ENCODE data around the gene MAGEF1.

MAGEF1 gene

DNA sequence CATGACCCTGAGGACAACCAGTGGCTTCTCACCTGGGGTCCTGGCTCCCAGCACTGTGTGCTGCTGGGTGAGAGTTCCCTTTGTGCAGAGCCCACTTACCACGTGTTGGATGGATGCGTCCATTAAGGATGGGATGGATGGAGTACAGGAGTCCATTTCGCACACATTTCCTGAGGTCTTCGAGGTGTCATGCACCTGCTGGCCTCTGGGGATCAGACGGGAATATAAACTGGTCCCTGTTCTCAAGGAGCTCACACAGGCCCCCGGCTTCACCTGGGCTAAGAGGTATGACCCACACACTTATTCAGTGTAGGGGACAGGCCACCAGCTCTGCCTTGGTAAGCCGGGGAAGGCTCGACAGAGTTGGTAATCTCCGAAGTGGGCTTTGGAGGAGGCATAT is 39.5 kb downstream of the MAGEF1 start:
- no peak overlapping the region for H3K4me3 ChIP-seq (ENCODE audit: low read length)
- no peak for DNase-seq (ENCODE audit: low read depth)
- TF ChIP-seq, protein P1, sequence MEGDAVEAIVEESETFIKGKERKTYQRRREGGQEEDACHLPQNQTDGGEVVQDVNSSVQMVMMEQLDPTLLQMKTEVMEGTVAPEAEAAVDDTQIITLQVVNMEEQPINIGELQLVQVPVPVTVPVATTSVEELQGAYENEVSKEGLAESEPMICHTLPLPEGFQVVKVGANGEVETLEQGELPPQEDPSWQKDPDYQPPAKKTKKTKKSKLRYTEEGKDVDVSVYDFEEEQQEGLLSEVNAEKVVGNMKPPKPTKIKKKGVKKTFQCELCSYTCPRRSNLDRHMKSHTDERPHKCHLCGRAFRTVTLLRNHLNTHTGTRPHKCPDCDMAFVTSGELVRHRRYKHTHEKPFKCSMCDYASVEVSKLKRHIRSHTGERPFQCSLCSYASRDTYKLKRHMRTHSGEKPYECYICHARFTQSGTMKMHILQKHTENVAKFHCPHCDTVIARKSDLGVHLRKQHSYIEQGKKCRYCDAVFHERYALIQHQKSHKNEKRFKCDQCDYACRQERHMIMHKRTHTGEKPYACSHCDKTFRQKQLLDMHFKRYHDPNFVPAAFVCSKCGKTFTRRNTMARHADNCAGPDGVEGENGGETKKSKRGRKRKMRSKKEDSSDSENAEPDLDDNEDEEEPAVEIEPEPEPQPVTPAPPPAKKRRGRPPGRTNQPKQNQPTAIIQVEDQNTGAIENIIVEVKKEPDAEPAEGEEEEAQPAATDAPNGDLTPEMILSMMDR (conservative IDR thresholded peaks at IDR 0.05; ENCODE audit: low read length): no peak

DNA sequence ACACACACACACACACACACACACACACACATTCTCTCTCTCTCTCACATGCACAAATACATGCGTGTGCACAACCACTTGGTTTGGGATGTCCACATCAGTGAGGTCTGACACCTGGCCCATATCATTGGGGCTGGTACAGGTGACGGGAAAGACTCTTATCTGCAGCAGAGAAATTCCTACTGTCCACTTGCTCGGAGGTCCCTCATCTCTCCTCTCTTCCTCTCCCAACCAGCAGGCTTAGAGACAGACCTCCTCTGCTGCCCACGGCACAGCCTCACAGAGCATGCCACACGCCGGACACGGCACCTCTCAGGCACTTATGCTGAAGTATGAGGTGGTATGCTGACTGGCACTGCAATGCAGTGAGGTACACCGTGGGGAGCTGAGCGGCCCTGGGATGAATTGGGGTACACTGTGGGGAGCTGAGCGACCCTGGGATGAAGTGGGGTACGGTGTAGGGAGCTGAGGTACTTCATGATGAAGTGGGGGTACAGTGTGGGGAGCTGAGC is 41.7 kb downstream of the MAGEF1 start:
- TF ChIP-seq, protein P1 (conservative IDR thresholded peaks at IDR 0.05; ENCODE audit: low read length): no peak
- no peak for DNase-seq (ENCODE audit: low read depth)
- H3K4me3 ChIP-seq (ENCODE audit: low read length): no peak overlapping the region

DNA sequence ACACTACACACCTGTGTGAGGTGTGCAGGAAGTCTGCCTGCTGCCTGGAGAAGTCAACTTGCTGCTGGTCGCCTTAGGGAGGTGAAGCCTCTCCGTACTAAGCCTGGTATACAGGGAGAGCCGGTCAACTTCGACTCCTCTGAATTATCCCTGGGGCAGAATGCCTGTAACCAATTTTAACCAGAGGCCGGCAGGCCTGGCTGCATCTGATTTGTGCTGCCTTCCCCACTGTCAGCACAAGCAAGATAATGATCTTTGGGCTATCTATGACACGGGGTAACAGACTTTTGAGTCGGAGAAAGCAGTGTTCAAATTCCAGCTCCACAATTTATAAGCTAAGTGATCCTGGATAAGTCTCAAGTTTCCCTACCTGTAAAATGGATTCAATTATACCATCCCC is 42.3 kb downstream of the MAGEF1 start:
- no peak for DNase-seq (ENCODE audit: low read depth)
- TF ChIP-seq, protein P1 (conservative IDR thresholded peaks at IDR 0.05; ENCODE audit: low read length): no peak
- no peak overlapping the region for H3K4me3 ChIP-seq (ENCODE audit: low read length)

DNA sequence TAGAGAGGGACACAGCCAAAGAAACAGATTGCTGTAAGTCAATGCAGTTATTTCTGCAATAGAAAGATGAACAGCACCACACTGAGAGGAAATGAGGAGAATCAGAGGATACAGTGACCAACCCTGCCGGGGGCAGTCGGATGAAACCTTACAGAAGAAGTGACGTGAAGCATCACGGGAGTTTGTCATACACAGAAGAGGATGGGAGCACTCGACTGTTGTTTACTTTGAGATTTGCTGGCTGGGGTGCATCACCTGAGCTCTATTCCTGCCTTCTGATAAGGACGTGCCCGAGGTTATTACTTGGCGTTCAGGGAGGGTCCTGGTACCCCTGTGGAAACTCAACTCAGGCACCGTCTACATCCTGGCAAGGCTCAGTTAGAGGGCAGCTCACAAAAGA is 45.4 kb downstream of the MAGEF1 start:
- DNase-seq (ENCODE audit: low read depth): no peak
- TF ChIP-seq, protein P1 (conservative IDR thresholded peaks at IDR 0.05; ENCODE audit: low read length): no peak
- H3K4me3 ChIP-seq (ENCODE audit: low read length): no peak overlapping the region

- TF ChIP-seq, protein P1 (conservative IDR thresholded peaks at IDR 0.05; ENCODE audit: low read length): no peak
- no peak for DNase-seq (ENCODE audit: low read depth)
- no peak overlapping the region for H3K4me3 ChIP-seq (ENCODE audit: low read length)
These were observed 46.8 kb downstream of the MAGEF1 start for GRCh38 chr3:184665101-184665500.

GRCh38 chr3:184663756-184664155 is 48.1 kb downstream of the MAGEF1 start:
- H3K4me3 ChIP-seq (ENCODE audit: low read length): no peak overlapping the region
- DNase-seq (ENCODE audit: low read depth): peak; percentile 75
- TF ChIP-seq, protein P1 (conservative IDR thresholded peaks at IDR 0.05; ENCODE audit: low read length): no peak

- TF ChIP-seq, protein P1 (conservative IDR thresholded peaks at IDR 0.05; ENCODE audit: low read length): no peak
- no peak overlapping the region for H3K4me3 ChIP-seq (ENCODE audit: low read length)
- DNase-seq (ENCODE audit: low read depth): no peak
These were observed 48.5 kb downstream of the MAGEF1 start for GRCh38 chr3:184663356-184663755.

Data from AG10803 (cell line).